Stimulated activated CD8-positive, alpha-beta memory T cell treated with anti-CD3 and anti-CD28 coated beads, Interleukin-15, amount 100 ng/mL, for 4 hours (primary cell): Measurements from ENCODE around the gene FANCF.

Experiments
- DNase-seq, 2 donors: peaks; one replicate each; pipeline ENCODE4 v3.0.0-alpha.2; 2020; ENCODE audit warnings: low read depth in 2 of 2

Gene FANCF

DNA sequence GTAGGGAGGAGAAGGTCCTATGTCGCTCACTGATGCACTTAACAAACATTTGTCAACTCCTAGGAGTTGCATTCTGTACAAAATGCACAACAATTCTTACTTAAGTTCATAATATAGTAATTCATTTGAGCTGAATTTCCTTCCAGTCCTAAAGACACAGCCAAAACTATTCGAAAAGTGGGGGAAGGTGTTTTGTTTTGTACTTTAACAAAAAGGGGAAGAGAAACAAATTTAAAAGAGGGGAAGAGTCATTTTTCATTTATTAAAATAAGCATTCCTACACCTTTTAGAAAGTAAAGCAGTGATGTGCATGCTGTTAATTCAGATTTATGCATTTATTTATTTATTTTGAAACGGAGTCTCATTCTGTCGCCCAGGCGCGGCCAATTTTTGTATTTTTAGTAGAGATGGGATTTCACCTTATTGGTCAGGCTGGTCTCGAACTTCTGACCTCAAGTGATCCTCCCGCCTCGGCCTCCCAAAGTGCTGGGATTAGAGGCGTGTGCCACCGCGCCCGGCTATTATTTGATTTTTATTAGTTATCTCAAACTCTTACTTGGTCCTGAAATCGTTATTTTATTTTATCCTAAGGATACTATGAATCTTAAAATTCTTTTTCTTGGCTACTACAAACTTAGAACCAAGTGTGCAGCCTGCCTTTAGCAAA, 1.1 kb upstream of the FANCF start:
- no peak for DNase-seq

DNA sequence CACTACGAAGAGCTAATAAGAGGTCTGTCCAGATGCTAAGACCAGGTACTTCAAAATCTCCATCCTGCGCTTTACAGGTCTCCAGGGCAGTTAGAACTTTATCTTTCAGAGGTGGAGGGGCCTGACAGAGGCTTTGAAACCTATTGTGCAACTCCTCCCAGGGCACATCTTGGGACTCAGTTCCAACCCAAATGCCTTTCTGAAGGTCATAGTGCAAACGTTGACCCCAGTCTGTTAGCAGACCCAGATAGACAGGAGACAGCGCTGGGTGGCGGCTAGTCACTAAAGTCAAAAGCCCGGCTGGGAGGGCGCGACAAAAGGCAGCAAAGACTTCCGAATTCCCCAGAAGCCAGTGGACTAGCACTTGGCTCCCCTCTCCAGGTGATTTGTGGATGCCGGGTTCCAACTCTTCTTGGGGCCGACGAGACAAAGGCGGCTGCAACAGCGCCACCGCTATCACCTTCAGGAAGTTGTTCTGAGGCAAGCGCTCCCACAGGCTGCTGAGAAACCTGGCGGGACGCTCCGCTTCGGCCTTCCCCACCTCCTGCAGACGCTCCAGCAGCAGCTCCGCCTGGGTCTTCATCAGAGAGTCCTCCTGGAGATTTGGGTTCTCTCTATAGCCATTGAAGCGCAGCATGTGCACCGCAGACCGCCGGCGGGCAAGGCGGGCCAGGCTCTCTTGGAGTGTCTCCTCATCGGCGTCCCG, 728 bp downstream of the FANCF start:
- DNase-seq = peak; percentile 13 to 27

DNA sequence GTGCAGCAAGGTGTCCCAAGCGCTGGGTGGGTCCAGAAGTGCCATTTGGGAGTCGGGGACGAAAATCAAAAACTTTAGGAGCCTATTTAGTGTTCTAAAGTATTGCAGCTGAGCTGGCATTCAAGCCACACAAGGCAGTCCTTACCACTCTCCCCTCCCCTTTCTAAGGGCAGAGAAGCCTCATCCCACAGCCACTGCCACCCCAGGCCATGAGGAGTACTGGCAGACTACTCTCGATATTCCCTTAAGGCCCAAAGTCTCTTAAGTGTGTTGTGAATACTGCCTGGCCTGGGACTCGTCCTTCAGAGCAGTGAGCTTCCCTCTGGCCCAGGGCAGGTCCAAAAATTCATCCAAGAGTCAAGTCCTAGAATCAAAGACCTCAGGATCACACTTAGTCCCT, 7.8 kb downstream of the FANCF start:
- DNase-seq = no peak

DNA sequence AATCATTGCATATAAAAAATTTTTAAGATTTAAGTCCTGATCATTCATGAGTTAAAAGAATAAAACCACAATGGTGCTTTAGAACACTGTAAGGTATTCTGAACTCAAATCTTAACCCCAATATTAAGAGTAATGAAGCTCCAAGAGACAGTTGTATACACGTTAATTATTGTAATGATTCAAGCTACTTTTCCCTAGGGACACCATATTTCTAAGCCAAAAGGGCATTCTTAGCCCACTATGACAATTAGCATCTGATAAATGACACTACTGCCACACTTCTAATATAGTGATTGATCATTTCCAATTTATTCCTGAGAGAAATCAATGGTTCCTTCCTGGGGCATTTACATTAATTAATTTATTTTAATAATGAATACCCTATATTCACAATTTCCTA, 21.7 kb downstream of the FANCF start:
- no peak for DNase-seq

DNA sequence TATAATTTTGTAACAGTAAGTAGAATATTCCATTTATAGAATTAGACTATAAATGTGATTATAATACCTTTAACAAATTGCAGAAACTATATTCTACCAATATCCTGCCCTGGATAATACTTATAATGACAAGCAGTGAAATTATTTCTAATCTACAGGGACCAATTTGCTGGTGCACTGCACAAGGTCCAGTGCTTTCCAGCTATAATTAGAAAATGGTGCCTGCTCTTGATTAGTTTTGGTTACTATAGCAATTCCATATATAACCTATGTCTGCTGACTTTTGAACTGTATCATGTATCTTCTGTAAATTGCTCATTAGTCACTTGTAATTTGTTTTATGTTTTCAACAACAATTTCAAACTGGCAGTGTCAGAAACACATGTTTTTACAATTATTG, 23.1 kb downstream of the FANCF start:
- no peak for DNase-seq

DNA sequence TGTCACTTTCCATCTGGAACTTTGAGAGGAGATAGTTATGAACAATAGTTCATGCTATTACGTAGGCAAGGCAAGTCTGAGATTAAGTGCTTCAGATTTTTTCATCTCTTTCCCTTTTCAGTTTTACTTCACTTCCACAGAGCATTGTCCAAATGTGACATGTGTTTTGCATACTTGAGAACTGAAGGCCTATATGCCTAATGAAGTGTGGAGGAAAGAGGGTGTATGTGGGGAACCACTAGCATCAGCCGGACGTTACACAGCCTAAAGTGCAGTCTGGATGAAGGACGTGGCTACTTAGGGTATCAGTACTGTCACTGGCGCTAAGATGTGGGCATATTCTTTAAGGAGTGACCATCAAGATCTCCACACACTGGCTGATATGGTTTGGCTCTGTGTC, 26.2 kb downstream of the FANCF start:
- no peak for DNase-seq

DNA sequence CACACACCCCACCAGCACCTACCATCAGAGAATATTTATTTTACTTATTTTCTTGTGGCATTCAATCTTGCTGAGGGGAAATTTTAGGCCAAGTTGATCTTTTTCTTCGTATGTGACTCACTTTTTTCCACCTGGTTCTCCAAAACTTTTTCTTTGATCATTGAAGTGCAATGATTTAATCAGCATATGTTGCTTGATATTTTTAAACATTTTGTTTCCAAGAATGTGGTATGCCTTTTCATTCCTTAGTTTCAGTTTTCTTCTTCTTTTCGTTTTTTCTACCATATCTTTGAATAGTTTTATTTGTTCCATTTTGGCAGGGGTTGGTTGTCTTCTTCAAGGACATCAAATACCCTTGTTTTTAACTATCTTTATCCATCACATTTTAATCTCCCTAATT, 28.6 kb downstream of the FANCF start:
- DNase-seq = no peak

DNA sequence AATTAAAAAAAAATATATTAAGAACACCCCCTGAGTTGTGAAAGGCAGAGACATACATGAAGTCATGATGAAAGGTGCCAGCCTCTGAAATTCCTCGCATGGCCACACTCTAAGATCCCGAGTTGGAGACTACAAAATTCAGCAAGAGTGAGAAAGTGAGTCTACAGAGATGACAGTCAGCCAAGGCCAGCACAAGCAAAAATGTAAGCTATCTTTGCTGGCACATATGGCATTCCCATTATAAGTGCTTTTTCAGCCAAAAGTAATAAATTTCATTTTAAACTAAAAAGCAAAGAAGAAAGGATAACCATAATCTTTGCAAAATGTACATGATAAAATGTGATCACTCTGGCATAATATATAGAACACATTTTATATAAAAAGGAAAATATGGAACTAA, 40.6 kb downstream of the FANCF start:
- no peak for DNase-seq

DNA sequence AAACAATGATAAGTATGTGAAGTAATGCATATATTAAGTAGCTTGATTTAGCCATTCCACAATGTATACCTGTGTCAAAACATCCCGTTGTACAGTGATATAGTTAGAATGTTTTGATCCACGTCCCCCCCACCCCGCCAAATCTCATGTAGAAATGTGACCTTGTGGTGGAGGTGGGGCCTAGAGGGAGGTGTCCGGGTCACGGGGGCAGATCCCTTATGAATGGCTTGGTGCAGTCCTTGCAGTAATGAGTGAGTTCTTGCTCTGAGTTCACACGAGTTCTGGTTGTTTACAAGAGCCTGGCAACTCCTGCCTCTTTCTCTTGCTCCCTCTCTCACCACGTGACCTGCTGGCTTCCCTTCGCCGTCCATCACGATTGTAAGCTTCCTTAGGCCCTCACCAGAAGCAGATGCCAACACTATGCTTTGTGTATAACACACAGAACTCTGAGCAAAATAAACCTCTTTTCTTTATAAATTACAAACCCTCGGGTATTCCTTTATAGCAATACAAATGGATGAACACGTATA, 41.6 kb downstream of the FANCF start:
- no peak for DNase-seq

DNA sequence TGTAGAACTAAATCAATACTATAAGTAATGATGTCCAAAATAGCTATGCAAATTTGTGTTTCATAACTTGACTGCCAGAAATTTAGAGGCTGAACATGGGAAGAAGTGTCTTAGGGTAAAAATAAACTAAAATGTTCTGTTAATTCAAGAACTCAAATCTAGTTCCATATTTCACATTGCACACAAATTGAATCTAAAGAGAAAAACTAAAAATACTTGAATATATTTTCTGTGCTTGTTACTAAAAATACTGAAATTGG, 43.5 kb downstream of the FANCF start:
- DNase-seq = no peak

DNA sequence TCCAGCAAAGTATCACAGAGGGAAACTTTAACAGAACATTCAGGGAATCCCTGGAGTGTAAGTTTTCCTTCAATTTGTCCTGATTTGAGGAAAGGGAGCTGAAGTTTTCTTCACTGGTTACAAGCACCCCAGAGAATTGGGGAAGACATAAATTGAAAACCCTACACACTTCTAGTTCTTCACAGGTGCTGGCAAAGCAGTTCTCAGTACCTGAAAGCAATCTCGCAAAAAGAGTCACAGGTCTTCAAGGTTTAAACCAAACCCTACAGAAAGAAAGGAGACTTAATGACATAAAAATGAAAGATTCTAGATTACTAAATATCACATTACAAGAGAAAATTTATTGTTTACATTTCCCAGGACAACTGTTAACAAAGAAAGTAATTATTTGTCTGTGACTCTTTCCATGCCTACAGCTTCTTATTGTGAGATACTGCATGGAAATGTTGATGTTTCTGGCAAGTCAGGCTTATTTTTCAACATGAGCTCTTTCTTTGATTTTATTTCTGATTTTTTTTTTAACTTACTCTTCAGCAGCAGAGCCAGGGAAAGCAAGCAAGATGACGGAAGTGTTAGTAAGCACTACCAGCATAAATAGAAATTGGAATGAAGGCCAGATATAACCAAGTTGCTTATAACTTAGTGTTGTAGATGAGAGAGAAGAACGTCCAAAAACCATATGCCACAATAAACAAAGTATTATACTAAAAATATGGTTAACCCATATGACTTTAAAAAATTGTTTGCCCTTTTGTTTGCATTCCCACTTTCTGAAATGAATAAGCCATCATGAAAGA, 44.1 kb downstream of the FANCF start:
- no peak for DNase-seq

DNA sequence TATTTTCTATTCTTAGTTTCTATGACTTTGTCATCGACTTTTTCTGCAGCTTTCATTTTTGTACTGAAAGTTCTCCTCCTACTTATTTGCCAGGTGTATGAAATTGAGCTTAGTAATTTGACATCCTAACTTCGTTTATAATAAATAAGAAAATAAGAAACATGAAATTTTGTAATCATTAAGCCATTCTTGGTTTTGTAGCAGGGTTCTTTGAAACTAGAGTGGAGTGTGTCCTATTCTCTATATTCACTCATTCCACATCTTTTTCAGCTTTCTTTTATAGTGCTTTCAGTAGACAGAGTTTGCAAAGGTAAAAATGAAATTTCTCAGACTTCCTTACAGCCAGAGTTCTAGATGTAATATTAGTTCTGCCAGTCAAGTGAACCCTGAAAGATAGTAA, 47.8 kb downstream of the FANCF start:
- DNase-seq = no peak
